HG02852 (cell line): ENCODE data around the gene FECH.
A peak's percentile ranks its signal among the peaks of the same experiment; 100 is the strongest.

Experiments used
- ATAC-seq: cut with Tn5 transposase; IDR thresholded peaks from one replicate; pipeline ENCODE4 v1.9.1; 2021; ENCODE audit warnings: mild to moderate bottlenecking, moderate library complexity; ENCODE audit not compliant: unreplicated experiment

The FECH gene

GRCh38 chr18:57581301-57581934 lies 5.1 kb downstream of the FECH start:
- peak; percentile 87 for ATAC-seq

DNA sequence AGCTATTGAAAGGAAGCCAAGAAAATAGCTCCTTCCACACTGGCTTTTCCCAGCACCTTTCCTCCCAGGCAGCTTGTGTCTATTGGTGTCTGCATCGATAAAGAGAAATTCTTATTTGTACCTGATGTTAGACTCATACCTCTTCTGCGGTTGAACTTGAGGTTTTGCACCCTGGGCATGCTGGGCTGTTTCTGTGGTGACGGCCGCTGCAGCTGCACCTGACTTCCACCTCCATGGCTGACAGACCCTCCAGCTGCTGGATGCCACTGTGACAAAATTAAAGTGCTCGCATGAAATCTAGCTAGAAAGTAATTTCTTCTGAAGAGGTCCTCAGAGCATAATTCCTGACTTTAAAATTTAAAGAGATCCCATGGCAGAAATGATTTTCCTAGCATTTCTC lies 6.6 kb downstream of the FECH start:
- ATAC-seq: no peak

- ATAC-seq: no peak
Observed at GRCh38 chr18:57576316-57576715, 10.2 kb downstream of the FECH start.

- no peak for ATAC-seq
Observed at GRCh38 chr18:57575542-57575941, 11.0 kb downstream of the FECH start.

DNA sequence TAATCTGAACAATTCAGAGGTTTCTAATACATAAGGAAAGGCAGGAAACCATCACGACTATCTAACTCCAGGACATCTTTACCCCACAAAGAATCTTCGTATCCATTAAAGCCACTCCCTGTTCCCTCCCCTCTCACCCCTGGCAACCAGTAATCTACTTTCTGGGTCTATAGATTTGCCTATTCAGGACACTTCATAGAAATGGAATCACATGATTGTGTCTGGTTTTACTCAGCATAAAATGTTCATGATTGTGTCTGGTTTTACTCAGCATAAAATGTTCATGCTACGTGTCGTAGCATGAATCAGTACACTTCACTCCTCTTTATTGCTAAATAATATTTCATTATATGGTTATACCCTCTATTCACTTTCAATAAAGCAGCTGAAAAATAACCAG lies 11.6 kb downstream of the FECH start:
- ATAC-seq: no peak

GRCh38 chr18:57570162-57570561 lies 16.3 kb downstream of the FECH start:
- ATAC-seq: no peak

GRCh38 chr18:57569133-57569532 lies 17.4 kb downstream of the FECH start:
- no peak for ATAC-seq

DNA sequence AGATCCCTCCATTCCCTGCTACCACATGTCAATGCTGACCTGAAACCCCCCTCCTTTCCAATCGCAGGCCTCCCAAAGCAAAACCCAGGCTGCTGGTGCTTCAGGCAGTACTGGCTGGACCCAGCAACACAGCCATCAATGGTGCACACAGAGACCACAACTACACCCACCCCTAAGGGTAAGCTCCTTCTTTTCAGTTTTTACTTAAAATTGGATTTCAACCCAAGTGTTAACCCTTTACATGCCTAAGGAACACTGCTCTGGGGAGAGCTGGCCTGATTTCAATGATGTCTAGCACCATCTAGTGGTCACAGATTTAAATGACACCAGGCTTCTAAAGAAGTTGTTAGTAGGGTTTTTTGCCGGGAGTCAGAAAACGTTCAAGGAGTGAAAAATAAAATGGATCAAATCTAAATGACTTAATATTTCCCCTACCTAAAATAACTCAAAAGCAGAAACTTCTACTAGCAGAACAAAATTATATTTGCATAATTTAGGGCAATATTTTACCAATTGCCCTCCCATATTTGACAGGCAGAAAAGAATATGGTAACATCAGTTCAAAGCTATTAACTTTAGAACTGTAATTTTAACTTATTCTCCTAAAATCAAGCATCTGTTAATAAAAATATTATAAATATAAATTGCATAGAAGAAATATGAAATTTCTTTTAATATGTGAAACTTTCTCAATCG lies 24.6 kb downstream of the FECH start:
- no peak for ATAC-seq

GRCh38 chr18:57561261-57561660 lies 25.2 kb downstream of the FECH start:
- no peak for ATAC-seq

GRCh38 chr18:57559314-57559713 lies 27.2 kb downstream of the FECH start:
- no peak for ATAC-seq

- no peak for ATAC-seq
Observed at GRCh38 chr18:57555134-57555533, 31.4 kb downstream of the FECH start.

DNA sequence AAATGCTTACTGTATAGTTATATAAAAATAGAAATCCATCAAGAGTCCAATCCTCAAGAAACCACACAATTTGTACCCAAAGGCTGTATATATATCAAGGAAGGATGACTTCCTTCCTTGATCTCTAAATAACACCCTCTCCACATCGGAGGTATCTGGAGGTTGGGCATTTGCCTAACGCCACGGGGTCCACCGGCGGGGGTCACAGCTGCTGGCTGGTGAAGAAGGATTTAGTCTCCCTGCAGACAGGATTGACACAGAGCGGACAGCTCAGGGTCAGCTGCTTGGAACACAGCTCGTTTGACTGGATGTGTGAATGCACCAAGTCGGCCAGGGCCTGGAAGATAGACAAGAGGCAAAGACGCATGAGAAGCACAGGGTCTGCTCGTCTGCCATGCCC lies 36.0 kb downstream of the FECH start:
- no peak for ATAC-seq

DNA sequence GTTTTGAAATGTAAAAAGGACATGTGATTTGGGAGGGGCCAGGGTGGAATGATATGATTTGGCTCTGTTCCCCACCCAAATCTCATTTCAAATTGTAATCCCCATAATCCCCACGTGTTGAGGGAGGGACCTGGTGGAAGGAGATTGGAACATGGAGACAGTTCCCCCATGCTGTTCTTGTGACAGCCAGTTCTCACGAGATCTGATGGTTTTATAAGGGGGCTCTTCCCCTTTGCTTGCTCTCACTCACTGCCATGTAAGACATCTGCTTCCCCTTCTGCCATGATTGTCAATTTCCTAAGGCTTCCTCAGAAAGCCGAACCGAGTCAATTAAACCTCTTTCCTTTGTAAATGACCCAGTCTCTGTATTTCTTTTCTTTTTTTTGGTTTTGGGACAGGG lies 39.2 kb downstream of the FECH start:
- ATAC-seq: no peak

DNA sequence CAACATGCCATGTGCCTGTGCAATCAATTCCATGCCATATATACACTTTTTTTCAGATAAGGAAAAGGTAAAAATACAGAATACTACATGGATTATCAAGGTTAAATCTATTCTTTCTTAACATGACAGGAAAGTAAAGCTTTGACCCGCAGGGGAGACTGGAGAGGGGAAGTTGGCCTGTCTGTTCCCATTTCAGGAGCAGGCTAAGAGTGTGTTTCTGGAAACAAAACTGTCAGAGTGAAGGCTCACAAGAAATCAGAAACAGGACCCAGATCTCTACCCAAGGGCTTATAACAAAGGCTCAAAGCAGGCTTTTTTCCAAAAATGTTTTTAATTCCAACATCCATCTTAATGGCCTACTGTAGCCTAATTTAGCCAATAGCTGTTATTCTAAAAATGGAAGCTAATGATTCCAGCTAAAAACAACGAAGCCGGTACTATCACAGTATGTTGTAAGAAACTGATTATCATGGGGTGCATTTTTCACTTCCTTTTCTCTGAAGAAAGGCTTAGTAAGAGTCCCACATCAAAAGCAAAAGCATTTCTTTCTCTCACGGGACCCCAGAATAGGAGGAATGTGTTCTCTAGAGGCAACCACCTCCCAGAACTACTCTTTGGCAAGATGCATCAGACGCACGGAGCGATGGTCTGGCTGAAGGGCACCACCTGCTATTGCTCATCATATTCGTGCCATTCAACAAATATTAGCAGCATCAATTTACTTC lies 41.4 kb downstream of the FECH start:
- peak; percentile 96 for ATAC-seq

DNA sequence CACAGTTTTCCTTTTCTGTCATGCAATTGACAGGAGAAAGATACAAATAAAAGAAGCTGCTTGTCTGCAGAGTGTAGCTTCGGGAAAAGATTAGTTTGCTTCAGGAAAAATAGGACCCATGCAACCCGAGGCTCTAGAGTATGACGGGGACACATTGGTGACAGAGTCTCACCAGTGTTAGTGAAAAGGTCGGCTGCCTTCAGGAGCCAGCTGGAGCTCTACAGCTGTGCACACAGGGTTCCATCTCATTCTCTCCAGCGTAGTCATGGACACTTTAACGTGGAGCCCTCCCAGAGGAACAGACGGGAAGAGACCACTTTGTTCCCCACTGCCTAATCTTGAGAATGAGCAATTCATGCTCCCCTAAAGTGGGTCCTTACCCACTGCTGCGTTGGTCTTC lies 42.9 kb downstream of the FECH start:
- no peak for ATAC-seq

GRCh38 chr18:57542812-57543427 lies 43.6 kb downstream of the FECH start:
- ATAC-seq: no peak

GRCh38 chr18:57542126-57542525 lies 44.4 kb downstream of the FECH start:
- no peak for ATAC-seq

DNA sequence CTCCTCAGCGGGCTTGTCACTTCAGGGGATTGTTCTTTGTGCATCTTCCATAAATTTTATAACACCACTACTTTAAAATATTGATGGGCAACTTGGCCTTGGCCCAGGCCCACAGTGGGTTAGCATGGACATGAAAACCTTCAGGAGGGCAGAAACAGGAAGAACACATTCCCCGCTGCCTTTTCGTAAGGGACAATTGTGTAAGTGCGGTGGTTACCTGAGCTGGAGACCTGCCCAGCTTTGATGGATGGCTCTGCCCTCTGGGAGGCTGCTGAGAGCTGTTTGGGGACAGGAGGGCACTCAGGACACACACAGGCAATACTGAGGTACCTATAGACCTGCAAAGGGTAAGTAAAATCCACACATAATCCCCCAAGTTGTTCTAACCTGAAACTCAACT lies 46.8 kb downstream of the FECH start:
- no peak for ATAC-seq

- no peak for ATAC-seq
Observed at GRCh38 chr18:57538614-57539013, 47.9 kb downstream of the FECH start.

DNA sequence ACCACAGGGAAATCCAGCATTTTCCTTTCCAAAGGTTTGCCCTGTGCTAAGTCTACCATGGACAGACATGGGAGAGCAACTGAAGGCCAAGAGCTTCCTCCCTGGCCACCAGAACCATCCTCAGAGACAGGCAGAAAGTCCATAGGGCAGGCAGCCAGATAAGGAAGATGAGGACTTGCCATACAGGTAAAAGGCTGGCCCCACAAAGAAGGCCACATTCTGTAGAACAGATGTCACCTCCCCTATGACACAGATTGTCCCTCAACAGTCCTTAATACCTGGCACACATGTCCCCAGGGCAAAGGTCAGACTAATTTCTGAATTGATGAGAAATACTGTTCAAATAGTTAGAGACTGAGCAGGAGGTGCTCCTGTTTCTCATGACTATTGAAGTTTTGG lies 52.0 kb downstream of the FECH start:
- no peak for ATAC-seq

DNA sequence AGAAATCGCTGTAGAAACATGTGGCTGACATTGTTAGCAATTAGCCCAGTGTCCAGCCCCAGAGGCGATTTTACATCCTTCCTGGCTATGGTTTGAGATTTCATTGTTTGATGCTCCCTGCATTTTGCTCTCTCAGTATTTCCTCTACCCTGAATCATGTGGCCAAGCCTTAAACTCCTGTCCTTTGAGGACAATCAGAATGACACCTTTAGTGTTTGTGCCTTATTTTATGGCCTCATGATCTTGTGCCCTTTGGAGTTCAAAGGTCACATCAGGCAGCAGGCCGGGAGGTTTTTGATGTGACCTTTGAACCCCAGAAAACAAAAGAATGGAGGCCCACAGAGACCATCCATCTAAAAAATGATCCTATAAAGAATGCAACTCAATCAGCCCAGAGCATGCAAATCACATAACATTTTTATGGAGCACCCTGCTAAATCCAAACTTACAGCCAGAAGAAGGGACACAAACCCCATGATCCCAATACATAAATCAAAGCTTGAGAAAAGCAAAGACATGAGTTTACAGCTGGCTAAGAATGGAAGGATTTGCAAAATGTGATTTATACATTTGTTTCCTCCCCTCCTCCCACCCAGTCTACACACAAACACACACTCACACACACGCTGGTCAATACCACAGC lies 52.5 kb downstream of the FECH start:
- ATAC-seq: no peak
